MV-4-11 (cell line): ENCODE measurements around the gene DLK1.

ENCODE experiments used
- DNase-seq: peaks from one replicate; lab custom pipeline; 2025; lab: John Stamatoyannopoulos, UW

DLK1 gene

DNA sequence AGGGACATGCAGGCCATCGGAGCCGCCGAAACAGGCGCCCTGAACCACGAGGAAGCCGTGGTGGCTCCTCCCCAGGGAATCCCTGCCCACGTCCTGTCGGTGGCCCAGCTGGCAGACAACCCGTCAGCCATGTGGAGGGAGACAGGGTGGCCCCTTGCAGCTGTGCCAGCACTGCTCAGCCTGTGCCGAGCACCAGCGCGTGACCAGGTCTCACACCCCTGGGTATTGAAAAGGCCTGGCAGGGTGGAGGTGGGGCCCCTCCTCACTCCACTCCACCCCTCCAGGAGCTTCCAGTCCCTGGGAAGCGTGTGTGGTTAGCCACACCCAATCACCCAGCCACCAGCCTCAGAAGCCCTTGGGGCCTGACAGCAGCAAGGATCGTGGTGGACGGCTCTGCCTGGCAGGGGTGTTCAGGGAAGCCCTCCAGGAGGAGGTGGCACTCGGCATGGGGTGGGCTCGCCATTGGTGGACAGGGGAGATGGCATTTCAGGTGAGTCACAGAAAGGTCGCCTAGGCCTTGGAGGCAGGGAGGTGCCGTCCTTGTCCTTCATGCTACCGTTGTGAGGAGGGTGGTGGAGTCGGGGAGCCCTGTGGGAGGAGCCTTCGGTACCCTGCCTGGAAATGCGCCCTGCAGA lies 12.3 kb upstream of the DLK1 start:
- no peak for DNase-seq

DNA sequence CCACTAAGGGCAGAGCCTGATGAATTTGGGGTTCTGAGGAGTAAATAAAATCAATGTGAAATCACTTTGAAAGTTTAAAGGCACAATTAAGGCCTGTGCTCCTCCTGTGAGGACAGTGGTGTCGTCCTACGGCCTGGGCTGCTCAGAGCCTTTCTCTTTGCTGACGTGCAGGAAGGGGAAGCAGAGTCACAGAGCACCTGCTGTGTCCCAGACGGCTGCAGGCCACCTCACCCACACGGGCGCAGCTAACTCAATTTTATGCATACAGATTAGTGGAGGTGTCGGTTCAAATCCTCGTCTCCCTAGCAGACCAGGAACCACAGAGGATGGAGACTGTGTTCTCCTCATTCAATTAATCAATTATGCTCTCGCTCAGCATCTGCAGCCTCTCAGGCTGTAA lies 11.4 kb upstream of the DLK1 start:
- no peak for DNase-seq

DNA sequence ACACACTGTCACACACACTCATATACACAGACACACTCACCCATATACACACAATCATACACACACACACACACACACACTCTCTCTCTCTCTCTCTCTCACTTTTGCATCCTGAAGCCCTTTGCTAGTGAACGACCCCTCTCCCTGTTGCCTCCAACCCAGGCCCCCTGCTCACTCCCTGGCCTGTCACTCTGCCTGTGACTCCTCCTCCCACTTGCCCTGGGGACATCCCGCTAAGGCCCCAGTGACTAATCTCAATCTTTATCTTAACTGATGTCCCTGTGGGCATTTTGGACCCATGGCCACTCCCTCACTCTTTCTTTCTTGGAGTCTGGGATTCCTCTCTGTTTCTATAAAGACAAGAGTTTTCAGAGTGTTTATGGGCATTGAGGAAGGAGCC lies 10.9 kb upstream of the DLK1 start:
- DNase-seq, result no peak

- DNase-seq, result no peak
These were observed 9.3 kb upstream of the DLK1 start for GRCh38 chr14:100717386-100717785.

- no peak for DNase-seq
These were observed 6.6 kb upstream of the DLK1 start for GRCh38 chr14:100719976-100720520.

GRCh38 chr14:100721568-100721967 lies 5.1 kb upstream of the DLK1 start:
- DNase-seq, result no peak

- no peak for DNase-seq
These were observed 4.3 kb upstream of the DLK1 start for GRCh38 chr14:100722367-100722766.

DNA sequence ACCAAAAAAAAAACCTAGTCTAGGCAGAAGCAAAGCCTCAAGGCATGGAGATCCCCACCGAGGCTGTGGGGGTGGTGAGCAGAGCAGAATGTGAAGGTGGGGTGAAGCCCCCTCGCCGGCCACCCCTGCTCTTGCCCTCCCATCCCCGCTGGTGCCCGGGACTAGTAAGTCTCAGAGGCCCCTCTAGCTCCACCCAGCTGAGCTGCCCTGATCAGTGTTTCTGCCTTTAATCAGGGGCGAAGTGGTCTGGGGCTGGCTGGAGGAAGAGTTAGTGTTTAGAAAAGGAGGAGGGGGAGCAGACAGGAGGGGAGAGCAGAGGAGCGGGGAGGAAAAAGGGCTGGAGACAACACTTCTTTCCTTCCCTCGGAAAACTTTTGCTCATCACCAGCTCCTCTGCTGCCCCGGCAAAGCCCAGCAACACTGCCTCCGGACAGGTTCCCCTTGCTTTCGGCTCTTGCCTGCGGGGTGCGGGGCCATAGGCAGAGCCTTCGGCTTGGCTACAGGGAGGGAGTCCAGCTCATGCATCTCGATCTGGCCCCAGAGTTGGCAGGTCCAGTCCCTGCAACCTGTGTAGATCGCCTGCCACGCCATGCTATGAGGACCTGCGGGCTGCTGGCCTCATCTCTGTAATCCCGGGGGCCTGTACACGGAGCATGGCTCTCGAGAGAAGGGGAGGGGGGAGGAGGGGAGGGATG lies 3.4 kb upstream of the DLK1 start:
- DNase-seq, result no peak

DNA sequence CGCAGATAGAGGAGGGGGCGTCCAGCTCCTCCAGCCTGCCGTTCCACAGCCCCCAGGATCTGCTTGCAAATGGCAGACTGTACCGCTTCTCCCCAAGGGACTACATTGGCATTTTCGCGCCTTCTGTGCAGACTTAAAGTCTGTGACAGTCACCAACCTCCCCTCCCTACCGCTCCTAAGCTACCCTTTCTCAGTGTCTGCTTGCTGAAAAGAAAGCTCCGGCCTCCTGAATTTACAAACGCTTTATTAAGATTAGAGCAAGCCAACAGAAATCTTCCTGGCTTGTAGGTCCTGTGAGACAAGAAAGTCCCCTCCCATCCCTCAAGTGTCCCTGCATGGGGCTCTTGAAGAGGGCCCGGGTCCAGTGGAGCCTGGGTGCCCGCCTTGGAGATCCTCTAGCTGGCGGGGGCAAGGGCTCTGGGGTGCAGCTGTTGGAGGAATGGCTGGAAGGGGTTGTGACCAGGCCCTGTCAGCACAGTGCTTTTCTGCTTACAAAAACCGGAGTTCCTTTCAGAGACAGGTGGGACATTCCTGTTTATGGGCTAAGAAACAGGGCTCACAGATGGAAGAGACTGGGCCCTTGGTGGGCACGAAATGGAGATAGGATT lies 2.8 kb upstream of the DLK1 start:
- no peak for DNase-seq

DNA sequence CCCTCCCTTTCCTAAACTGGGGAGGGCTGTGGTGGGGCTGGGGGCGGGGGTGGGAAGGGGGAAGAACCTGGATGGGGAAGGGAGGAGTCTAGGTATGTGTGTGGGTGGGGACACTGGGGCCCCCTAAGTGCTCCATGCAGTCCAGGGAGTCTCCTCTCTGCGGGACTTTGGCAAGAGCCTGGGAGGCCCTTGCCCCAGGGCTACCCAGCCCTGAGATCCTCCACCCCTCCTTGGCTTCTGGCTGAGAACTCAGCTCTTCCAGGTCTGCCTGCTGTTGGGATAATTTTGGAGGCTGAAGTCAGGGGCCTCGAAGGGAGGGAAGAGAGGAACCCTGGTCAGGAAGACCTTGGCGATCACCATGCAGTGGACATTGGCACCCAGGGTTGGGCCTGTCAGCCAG lies 2.2 kb upstream of the DLK1 start:
- no peak for DNase-seq

- DNase-seq, result no peak
These were observed 905 bp upstream of the DLK1 start for GRCh38 chr14:100725587-100726387.

- DNase-seq, result no peak
These were observed 587 bp downstream of the DLK1 start for GRCh38 chr14:100727086-100727872.

- DNase-seq, result no peak
These were observed 1.2 kb downstream of the DLK1 start for GRCh38 chr14:100727873-100728240.

DNA sequence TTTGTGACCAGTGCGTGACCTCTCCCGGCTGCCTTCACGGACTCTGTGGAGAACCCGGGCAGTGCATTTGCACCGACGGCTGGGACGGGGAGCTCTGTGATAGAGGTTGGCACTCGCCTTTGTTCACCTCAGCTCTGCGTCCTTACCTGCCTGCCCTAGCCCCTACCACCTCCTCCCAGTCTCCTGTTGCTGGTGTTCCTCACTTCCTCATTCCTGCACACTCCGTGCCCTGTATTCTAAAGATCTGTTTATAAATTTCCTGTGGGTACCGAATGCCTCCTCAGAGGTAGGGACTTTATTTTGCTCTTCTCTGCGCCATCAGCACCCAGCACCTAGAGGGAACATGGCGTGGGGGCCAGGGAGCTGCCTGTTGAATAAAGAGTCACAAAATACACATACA lies 2.3 kb downstream of the DLK1 start:
- no peak for DNase-seq

GRCh38 chr14:100729982-100730381 lies 3.3 kb downstream of the DLK1 start:
- DNase-seq, result no peak

GRCh38 chr14:100730581-100730980 lies 3.9 kb downstream of the DLK1 start:
- no peak for DNase-seq

- DNase-seq, result no peak
These were observed 4.4 kb downstream of the DLK1 start for GRCh38 chr14:100731011-100731670.

DNA sequence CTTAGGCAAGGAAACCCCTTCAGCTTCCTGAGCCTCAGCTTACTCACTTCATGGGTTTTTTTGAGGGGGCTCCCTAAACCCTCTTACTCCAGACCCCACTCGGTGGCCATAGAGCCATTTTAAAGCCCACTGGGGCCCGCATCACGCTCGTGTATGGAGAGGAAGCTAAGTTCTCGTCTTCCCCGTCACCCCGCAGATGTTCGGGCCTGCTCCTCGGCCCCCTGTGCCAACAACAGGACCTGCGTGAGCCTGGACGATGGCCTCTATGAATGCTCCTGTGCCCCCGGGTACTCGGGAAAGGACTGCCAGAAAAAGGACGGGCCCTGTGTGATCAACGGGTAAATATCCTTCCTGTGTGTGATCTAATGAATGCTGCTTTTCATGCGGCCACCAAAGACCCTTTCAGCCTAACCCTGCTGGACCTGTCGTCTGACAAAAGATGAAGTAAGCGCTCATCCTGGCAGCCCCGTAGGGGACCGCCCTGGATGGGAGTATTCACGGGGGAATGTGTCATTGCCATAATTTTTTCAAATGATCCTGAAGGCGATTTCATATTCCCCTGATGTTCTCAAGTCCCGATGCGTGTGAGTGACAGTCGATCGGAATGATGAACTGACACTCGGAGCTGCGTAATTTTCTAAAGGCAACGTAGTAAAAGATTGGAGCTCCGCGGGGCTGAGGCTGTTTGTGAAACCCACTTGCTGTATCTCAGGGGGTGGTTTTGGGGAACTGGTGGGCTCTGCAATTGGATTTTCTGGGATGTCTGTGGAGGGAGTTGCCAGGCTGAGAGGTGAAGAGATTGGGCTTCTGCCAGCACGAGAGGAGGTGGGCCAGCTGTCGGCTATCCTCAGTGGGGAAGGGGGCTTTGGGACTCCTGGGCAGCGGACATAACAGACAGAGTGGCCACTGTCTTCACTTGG lies 5.4 kb downstream of the DLK1 start:
- DNase-seq, result no peak

- DNase-seq, result no peak
These were observed 6.0 kb downstream of the DLK1 start for GRCh38 chr14:100732766-100733100.

- no peak for DNase-seq
These were observed 6.6 kb downstream of the DLK1 start for GRCh38 chr14:100733152-100733850.
